ENCODE data around the gene MTHFSD. TPM values are rescaled to one million over a fixed set of nuclear protein-coding genes. Genes with fewer than 3 reads are reported as not detected.
A peak's percentile ranks its signal among the peaks of the same experiment; 100 is the strongest.

MTHFSD gene
- total and polyA plus RNA-seq, 11 donors: 3.9 to 17.0 (median 11.4) TPM

GRCh38 chr16:86480444-86480843 lies 74.6 kb downstream of the MTHFSD start:
- H3K9me3 ChIP-seq: peaks cover 0 to 20% (median 4%) of the 10 kb centered on the region in 12 donors
- TF ChIP-seq CTCF (IDR thresholded peaks at IDR 0.05): no peak
- no peak for TF ChIP-seq POLR2A (IDR thresholded peaks at IDR 0.05)
- intact Hi-C loops (cut with DNase I): no loop called here
- H3K27me3 ChIP-seq: peaks cover 0 to 89% (median 28%) of the 10 kb centered on the region in 9 donors
- WGBS, 4 donors: 55 to 70% (median 60%) methylated on average over 11 to 15 of the region's 15 CpGs
- H3K36me3 ChIP-seq: no peaks in the 10 kb centered on the region
- DNase-seq: no peak
- ATAC-seq: no peak
- H3K4me3 ChIP-seq: no peak overlapping the region
- peaks cover 0 to 4% (median 0%) of the 10 kb centered on the region in 12 donors for H3K4me1 ChIP-seq
- peak overlapping the region in 1 of 12 donors; percentile 51 for H3K27ac ChIP-seq

Other genes with a start within 250 kb of the MTHFSD start
- gene FOXF1, start 44.7 kb downstream of the MTHFSD start, total RNA-seq: under 1 TPM in 6 of 9 donors, not detected in 3; 0.14 to 0.48 (median 0.21) TPM
- gene FOXF1, start 44.7 kb downstream of the MTHFSD start, polyA plus RNA-seq: under 1 TPM; 0.04 to 0.15 TPM
- gene FOXC2, start 11.6 kb upstream of the MTHFSD start, total RNA-seq: 1 to 10 TPM; 1.1 to 3.3 (median 1.7) TPM
- 1 to 10 TPM in 1 of 2 donors, under 1 TPM in 1; 0.76 to 1.0 TPM for gene FOXC2, start 11.6 kb upstream of the MTHFSD start, polyA plus RNA-seq
- 1 to 10 TPM in 3 of 9 donors, under 1 TPM in 6; 0.44 to 1.4 (median 0.72) TPM for gene FOXL1, start 23.3 kb upstream of the MTHFSD start, total RNA-seq
- gene FOXL1, start 23.3 kb upstream of the MTHFSD start, polyA plus RNA-seq: under 1 TPM; 0.57 to 0.69 TPM